HFF-Myc (cell line): Measurements from ENCODE around the gene TNNT1.
"Not testable (repeated sequence)": the region's sequence is repeated elsewhere in the genome, so short reads cannot be mapped to it uniquely, and the experiment has no call there.

Source experiments
- DNase-seq: peaks from one replicate; pipeline ENCODE4 v3.0.0-alpha.2; 2011; ENCODE audit warnings: low read depth; ENCODE audit errors: extremely low read depth
- H3K4me3 ChIP-seq: replicated peaks from 2 replicates; pipeline ENCODE4 v1.5.1; 2011; ENCODE audit warnings: low read depth, mild to moderate bottlenecking, control low read depth, low read length
- TF ChIP-seq, protein P1 (sequence below): IDR thresholded peaks from 2 replicates; pipeline ENCODE4 v1.5.1; 2012; ENCODE audit warnings: mild to moderate bottlenecking, low read depth, low read length, control low read depth; ENCODE audit errors: missing control alignments

TNNT1 gene

DNA sequence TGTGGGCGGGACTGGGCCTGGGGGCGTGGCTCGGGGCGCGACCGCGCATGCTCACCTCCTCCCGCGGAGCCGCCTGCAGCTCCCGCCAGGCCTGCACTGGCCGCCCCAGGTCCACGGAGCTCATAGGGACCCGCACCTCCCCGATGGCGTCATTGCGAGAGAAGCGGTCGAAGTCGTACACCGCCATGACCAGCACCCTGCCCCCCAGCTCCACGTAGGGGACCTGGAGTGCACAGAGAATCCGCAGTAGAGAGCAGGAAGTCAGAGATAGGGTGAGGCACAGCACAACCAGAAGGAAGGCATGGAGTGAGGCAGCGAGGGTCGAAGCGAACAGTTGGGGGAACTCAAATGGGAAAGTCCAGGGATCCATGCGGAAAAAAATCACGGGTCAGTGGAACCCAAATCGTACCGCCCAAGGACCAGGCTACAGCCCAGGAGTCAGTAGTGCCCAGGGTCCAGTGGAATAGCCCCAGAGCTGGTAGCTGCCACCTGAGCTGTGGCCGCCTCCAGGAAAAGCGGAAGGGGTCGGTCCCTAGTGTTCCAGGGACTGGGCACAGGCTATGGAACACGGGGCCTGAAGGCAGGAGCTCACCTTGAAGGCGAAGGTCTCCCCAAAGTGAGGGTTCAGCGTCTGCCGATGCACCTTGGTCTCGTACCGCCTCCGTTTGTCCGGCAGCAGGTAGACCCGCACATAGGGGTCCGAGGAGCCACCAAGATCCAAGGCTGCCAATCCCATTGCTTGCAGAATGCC is 26.3 kb upstream of the TNNT1 start:
- DNase-seq: no peak
- no peak overlapping the region for H3K4me3 ChIP-seq
- TF ChIP-seq, protein P1, sequence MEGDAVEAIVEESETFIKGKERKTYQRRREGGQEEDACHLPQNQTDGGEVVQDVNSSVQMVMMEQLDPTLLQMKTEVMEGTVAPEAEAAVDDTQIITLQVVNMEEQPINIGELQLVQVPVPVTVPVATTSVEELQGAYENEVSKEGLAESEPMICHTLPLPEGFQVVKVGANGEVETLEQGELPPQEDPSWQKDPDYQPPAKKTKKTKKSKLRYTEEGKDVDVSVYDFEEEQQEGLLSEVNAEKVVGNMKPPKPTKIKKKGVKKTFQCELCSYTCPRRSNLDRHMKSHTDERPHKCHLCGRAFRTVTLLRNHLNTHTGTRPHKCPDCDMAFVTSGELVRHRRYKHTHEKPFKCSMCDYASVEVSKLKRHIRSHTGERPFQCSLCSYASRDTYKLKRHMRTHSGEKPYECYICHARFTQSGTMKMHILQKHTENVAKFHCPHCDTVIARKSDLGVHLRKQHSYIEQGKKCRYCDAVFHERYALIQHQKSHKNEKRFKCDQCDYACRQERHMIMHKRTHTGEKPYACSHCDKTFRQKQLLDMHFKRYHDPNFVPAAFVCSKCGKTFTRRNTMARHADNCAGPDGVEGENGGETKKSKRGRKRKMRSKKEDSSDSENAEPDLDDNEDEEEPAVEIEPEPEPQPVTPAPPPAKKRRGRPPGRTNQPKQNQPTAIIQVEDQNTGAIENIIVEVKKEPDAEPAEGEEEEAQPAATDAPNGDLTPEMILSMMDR: no peak

DNA sequence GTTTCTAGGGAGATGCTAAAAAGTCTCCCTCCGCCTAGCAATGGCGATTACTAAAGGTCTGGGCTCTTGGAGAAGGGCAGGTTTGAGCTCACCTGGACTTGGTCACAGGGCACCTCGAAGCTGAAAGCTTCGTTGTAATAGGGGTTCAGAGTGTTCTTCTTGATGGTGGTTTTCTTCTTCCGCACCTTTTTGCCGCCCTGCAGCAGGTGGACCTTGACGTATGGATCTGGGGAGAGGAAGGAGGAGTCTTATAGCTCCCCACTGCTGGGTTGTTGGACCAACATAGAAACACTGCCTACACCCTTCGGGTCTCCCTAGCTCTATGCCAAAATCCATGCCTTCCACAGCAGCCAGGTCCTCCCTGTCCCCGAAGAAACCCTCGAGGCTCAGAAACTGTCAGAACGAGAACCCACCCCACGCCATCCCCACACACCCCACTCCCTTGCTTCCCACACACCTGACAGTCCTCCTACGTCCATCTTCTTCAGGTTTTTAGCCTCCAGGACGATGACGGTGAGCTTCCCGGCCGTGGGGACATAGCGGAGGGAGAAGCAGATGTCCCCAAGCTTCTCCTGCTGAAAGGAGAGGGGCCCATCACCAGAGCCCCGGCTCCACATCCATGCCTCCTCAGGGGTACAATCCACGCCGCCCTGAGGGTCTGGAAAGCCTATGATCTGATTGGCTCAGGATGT is 25.6 kb upstream of the TNNT1 start:
- DNase-seq: no peak
- no peak overlapping the region for H3K4me3 ChIP-seq
- TF ChIP-seq, protein P1: no peak

DNA sequence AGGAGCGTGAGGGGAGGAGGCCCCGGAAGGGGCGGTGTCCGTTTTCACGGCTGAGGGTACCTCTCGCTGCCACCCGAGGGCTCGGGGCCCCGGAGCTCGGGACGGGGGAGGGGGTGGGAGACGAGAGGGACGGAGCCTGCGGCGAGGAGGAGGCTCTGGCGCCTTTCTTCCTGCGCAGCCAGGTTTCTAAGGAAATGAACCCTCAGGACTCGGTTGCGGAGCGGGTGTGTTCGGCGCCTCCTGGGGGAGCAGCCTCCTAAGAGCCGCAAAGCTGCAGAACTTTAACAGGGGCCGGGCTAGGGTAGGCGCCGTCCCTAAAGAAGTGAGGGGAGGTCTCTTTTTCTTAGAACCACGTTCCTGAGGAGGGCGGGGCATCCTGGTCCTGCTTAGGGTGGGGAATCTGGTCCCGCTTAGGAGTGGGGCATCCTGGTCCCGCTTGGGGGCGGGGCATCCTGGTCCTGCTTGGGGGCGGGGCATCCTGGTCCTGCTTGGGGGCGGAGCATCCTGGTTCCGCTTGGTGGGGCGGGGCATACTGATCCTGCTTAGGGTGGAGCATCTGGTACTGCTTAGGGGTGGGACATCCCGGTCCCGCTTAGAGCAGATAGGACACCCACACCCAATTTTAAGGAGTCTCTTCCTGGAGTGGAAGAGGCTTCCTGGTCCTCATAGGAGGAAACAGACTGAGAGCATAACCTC is 24.9 kb upstream of the TNNT1 start:
- TF ChIP-seq, protein P1: no peak
- DNase-seq: no peak
- peak overlapping the region; percentile 47 for H3K4me3 ChIP-seq

DNA sequence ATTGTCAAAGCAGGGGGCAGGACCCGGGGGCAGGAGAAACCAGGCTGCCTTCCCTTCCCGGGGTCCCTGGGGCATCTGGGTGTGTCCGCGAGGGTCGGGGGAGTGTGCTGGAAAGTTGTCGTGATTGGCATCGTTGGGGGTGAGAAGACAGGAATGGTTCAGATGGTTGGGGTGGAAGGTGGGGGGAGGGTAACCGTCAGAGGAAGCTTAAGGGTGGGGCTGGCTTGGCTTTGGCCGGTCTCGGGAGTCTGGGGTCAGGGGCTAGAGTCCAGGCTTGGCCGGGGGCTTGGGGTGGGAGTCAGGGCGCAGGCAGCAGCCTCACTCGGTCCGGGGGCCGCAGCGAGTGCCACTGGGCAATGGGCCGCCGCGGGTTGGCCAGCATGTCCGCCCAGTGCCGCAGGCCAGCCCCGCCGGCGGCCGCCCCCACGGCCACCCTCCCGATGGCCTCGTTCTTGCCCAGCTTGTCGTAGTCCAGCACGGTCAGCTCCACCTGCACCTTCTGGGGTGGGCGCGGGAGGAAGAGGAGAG is 24.2 kb upstream of the TNNT1 start:
- H3K4me3 ChIP-seq: peak overlapping the region; percentile 47
- no peak for DNase-seq
- TF ChIP-seq, protein P1: no peak

DNA sequence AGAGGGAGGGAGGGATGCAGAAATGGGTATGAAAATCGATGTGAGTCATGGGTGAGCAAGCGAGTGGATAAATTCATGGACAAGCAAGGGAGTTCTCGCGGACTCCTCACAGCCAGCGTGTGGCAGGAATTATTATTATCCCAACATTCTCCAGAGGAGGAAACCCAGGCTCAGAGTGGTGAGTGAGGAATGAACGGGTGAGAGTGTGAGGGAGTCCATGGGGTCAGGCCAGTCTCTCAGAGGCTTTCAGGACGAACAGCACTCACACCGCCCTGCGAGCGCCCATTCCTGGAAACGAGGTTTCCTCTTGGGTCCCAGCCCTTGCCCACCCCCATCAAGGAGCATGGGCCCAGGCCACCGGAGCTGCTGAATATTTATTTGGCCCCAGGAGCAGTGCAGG is 23.7 kb upstream of the TNNT1 start:
- DNase-seq: no peak
- H3K4me3 ChIP-seq: peak overlapping the region; percentile 47
- TF ChIP-seq, protein P1: no peak

DNA sequence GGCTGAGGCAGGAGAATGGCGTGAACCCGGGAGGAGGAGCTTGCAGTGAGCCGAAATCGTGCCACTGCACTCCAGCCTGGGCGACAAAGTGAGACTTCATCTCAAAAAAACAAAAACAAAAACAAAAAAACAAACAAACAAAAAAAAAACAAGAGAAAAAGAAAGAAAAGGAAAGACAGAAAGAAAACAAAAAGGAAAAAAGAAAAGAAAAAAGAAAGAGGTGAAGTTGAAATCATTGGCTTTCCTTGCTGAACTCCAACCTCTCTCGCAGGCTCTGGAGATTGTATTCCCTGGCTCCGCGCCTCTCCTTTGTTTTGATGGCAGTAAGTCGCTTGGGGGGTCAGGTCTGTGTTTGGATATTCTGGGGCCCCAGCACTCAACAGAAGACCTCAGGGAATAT is 23.3 kb upstream of the TNNT1 start:
- not testable (repeated sequence) for H3K4me3 ChIP-seq

DNA sequence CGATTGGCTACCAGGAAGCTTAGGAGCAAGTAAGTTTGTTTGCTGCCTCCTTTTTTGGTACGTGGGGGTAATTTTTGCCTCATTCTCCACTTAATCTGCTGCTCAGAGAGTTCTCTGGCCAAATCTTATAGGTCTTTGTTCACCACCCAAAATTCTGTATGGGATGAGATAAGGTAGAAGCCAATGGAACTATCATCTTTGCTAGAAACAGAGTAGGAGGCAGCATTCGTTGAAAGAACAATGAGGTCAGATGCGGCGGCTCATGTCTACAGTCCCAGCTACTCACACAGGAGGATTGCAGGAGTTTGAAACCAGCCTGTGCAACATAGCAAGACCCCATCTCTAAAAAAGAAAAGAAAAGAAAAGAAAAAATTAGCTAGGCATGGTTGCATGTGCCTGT is 22.4 kb upstream of the TNNT1 start:
- TF ChIP-seq, protein P1: no peak
- no peak for DNase-seq

More for the DNA sequence above, 23.3 kb upstream of the TNNT1 start:
- DNase-seq: not testable (repeated sequence)

More for the DNA sequence above, 22.4 kb upstream of the TNNT1 start:
- no peak overlapping the region for H3K4me3 ChIP-seq
